HepG2 (cell line): Measurements from ENCODE around the gene SSC4D. TPM values are rescaled to one million over a fixed set of nuclear protein-coding genes. Genes with fewer than 3 reads are reported as not detected.

Experiments
- GATA4 ChIP-seq: sonication (generic); IDR thresholded peaks from 2 replicates; pipeline ENCODE4 v1.6.1; 2016; ENCODE audit warnings: antibody characterized with exemption, low read depth, borderline replicate concordance
- GLMP ChIP-seq: sonication (generic); formaldehyde crosslinking; IDR thresholded peaks from 2 replicates; pipeline ENCODE4 v1.9.0; 2021; ENCODE audit warnings: missing genetic modification reagents, mild to moderate bottlenecking, borderline replicate concordance
- KMT2A ChIP-seq: sonication (generic); formaldehyde crosslinking; IDR thresholded peaks from 2 replicates; pipeline ENCODE4 v1.4.0; 2020; ENCODE audit warnings: missing genetic modification reagents
- PHB2 ChIP-seq: fragments of 450-650 bp; IDR thresholded peaks from 2 replicates; pipeline ENCODE4 v1.6.1; 2018; ENCODE audit not compliant: partially characterized antibody
- SNRNP70 ChIP-seq: fragments of 200-400 bp; formaldehyde crosslinking; IDR thresholded peaks from 2 replicates; pipeline ENCODE4 v1.6.1; 2017; ENCODE audit warnings: mild to moderate bottlenecking, low read depth, low read length, moderate library complexity
- TBX2 ChIP-seq: sonication (generic); formaldehyde crosslinking; IDR thresholded peaks from 2 replicates; pipeline ENCODE4 v1.5.0; 2020; ENCODE audit warnings: missing genetic modification reagents, mild to moderate bottlenecking, borderline replicate concordance
- THAP7 ChIP-seq: sonication (generic); formaldehyde crosslinking; IDR thresholded peaks from 2 replicates; pipeline ENCODE4 v1.8.1; 2023; ENCODE audit warnings: mild to moderate bottlenecking, missing genetic modification reagents
- THAP8 ChIP-seq: sonication (generic); formaldehyde crosslinking; IDR thresholded peaks from 2 replicates; pipeline ENCODE4 v1.5.1; 2020; ENCODE audit warnings: missing genetic modification reagents, mild to moderate bottlenecking, borderline replicate concordance
- ZHX2 ChIP-seq, 2 experiments: sonication (generic) in 1 of 2; formaldehyde crosslinking in 1 of 2; IDR thresholded peaks; 2 replicates each; pipeline versions ENCODE4 v1.6.1 to v1.9.0; 2014 to 2022; ENCODE audit warnings: antibody characterized with exemption in 1 of 2, borderline replicate concordance in 1 of 2, inconsistent platforms in 1 of 2, low read depth in 1 of 2, missing genetic modification reagents in 1 of 2
- ZNF180 ChIP-seq: sonication (generic); formaldehyde crosslinking; IDR thresholded peaks from 2 replicates; pipeline ENCODE4 v1.4.0; 2020; ENCODE audit warnings: low read depth, missing genetic modification reagents, borderline replicate concordance
- ZNF276 ChIP-seq: sonication (generic); formaldehyde crosslinking; IDR thresholded peaks from 2 replicates; pipeline ENCODE4 v1.4.0; 2020; ENCODE audit warnings: mild to moderate bottlenecking, low read depth, missing genetic modification reagents
- ZNF660 ChIP-seq: sonication (generic); formaldehyde crosslinking; IDR thresholded peaks from 2 replicates; pipeline ENCODE4 v1.5.1; 2020; ENCODE audit warnings: mild to moderate bottlenecking, low read depth, missing genetic modification reagents, borderline replicate concordance
- ZNF740 ChIP-seq: sonication (generic); formaldehyde crosslinking; IDR thresholded peaks from 2 replicates; pipeline ENCODE4 v1.4.0; 2020; ENCODE audit warnings: missing genetic modification reagents
- ZNF781 ChIP-seq: sonication (generic); formaldehyde crosslinking; IDR thresholded peaks from 2 replicates; pipeline ENCODE4 v1.5.1; 2020; ENCODE audit warnings: borderline replicate concordance, mild to moderate bottlenecking, missing genetic modification reagents; ENCODE audit errors: not compliant biosample characterization
- ZNF792 ChIP-seq: IDR thresholded peaks from 2 replicates; pipeline ENCODE4 v1.6.1; 2016
- ZSCAN9 ChIP-seq: IDR thresholded peaks from 2 replicates; pipeline ENCODE4 v1.6.1; 2016; ENCODE audit warnings: borderline replicate concordance
- polyA plus RNA-seq, 8 experiments: library from polyadenylated mRNA; depleted of rRNA in 3 of 8; stranded (reverse) in 7 of 8; unstranded in 1 of 8; fragments of >200 nt; fragmentation: Illumina TruSeq in 4 of 8; extraction: Trizol in 4 of 8; gene quantifications; 2 replicates each; pipeline versions ENCODE4 v1.2.1 to v1.2.3, GENCODE V29; 2011 to 2016; ENCODE audit warnings: low read depth in 4 of 8, missing spikeins in 1 of 8, mixed read lengths in 1 of 8; ENCODE audit not compliant: insufficient read depth in 1 of 8
- total RNA-seq, 5 experiments: library from RNA; depleted of rRNA; stranded (reverse); fragments of >200 nt; fragmentation: Illumina TruSeq; extraction: Trizol; gene quantifications; 2 replicates each; pipeline ENCODE4 v1.2.3, GENCODE V29; 2016; ENCODE audit warnings: low read depth in 1 of 5

Gene SSC4D
- total and polyA plus RNA-seq, 2 of the 13 experiments (the other 11 are each of a cell fraction or from before 2014, with no cell fraction given), result 33.3 to 63.8 TPM

- no peak for TF ChIP-seq ZHX2 (IDR thresholded peaks at IDR 0.05; ENCODE audit: low read depth)
- no peak; the same call in 1 of the 2 replicates for TF ChIP-seq ZHX2 (CRISPR knock-in tag; IDR thresholded peaks at IDR 0.05; ENCODE audit: borderline replicate concordance)
- TF ChIP-seq THAP8 (CRISPR knock-in tag), result no peak
- TF ChIP-seq SNRNP70, result no peak
- no peak for TF ChIP-seq ZSCAN9
- no peak for TF ChIP-seq ZNF740 (CRISPR knock-in tag)
- TF ChIP-seq ZNF660 (CRISPR knock-in tag), result no peak
- TF ChIP-seq GLMP (CRISPR knock-in tag), result 0 out of 2 replicates have a peak, but pooled peaks have one; percentile 6
- no peak for TF ChIP-seq ZNF180 (CRISPR knock-in tag)
- 0 out of 2 replicates have a peak, but pooled peaks have one; percentile 71 for TF ChIP-seq THAP7 (CRISPR knock-in tag)
- peak; percentile 40 for TF ChIP-seq ZNF781 (CRISPR knock-in tag)
- TF ChIP-seq KMT2A (CRISPR knock-in tag), result peak; percentile 59
- peak; percentile 52; the same call in 1 of the 2 replicates for TF ChIP-seq TBX2 (CRISPR knock-in tag)
- no peak; the same call in 1 of the 2 replicates for TF ChIP-seq ZNF792 (CRISPR knock-in tag)
- TF ChIP-seq ZNF276 (CRISPR knock-in tag), result peak; percentile 60; the same call in 1 of the 2 replicates
- no peak for TF ChIP-seq GATA4
- TF ChIP-seq PHB2, result no peak
Observed at GRCh38 chr7:76393116-76394031, 16.1 kb downstream of the SSC4D start (continued).
